ENCODE data around the gene SHC2.

The SHC2 gene

GRCh38 chr19:474126-475078 is 13.6 kb upstream of the SHC2 start:
- no peak overlapping the region for H3K4me3 ChIP-seq (ENCODE audit: low read depth, low read length)
- TF ChIP-seq, protein P1, sequence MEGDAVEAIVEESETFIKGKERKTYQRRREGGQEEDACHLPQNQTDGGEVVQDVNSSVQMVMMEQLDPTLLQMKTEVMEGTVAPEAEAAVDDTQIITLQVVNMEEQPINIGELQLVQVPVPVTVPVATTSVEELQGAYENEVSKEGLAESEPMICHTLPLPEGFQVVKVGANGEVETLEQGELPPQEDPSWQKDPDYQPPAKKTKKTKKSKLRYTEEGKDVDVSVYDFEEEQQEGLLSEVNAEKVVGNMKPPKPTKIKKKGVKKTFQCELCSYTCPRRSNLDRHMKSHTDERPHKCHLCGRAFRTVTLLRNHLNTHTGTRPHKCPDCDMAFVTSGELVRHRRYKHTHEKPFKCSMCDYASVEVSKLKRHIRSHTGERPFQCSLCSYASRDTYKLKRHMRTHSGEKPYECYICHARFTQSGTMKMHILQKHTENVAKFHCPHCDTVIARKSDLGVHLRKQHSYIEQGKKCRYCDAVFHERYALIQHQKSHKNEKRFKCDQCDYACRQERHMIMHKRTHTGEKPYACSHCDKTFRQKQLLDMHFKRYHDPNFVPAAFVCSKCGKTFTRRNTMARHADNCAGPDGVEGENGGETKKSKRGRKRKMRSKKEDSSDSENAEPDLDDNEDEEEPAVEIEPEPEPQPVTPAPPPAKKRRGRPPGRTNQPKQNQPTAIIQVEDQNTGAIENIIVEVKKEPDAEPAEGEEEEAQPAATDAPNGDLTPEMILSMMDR (IDR thresholded peaks at IDR 0.05; ENCODE audit: borderline replicate concordance, insufficient read depth, low read depth, low read length): no peak

DNA sequence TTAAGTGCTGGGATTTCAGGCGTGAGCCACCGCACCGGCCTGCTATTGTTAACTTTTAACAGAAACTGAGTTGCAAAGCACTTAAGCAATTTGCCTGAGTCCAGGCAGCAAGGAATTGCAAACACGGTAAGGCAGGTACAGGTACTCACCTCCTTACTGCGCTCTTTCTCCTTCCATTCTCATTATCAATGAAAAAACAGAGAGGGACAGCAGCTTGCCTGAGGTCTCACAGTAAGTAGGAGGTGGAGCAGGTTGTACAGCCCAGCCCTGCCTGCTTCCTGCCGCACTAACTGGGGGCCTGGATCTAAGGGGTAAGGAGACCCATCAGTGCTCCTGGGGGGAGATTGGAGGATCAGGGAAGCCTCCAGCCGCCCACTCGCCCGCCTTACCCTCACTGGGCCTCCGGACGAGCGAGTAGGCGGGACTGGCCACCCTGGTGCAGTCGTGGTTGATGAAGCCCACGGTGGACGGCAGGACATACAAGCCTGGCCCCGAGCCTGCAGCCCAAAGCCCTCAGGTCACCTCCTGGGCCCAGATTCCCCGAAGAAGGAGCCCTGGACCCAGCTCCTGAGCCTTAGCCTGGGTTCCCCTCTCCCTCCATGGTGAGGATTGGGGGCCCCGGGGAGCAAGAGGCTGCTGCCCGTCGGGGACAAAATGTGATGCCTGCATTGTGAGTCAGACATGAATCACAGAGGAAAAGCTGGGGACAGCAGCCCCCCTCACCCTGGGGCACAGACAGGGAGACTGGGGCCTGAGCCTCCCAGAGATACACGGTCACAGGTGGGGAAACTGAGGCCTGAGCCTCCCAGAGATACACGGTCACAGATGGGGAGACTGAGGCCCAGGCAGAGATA is 11.4 kb upstream of the SHC2 start:
- no peak overlapping the region for H3K4me3 ChIP-seq (ENCODE audit: low read depth, low read length)
- TF ChIP-seq, protein P1 (IDR thresholded peaks at IDR 0.05; ENCODE audit: borderline replicate concordance, insufficient read depth, low read depth, low read length): no peak

DNA sequence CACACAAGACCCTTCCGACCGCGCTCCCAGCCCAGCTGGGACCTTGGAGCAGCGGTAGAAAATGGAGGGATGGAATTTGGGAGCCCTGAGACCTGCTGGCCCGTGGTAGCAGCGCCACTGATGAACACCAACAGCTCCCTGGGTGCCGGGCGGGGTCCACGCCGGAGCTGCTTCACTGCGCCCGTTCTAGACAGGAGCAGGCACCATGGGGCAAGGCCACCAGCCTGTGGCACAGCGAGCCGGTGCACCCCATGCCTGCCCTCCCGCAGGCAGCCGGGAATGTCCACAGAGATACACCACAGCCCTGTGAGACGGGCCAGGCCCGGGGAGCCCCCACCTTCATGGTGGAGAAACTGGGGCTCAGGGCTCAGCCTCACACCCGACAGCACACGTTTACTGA is 9.9 kb upstream of the SHC2 start:
- TF ChIP-seq, protein P1 (IDR thresholded peaks at IDR 0.05; ENCODE audit: borderline replicate concordance, insufficient read depth, low read depth, low read length): no peak
- H3K4me3 ChIP-seq (ENCODE audit: low read depth, low read length): no peak overlapping the region

- no peak overlapping the region for H3K4me3 ChIP-seq (ENCODE audit: low read depth, low read length)
- TF ChIP-seq, protein P1 (IDR thresholded peaks at IDR 0.05; ENCODE audit: borderline replicate concordance, insufficient read depth, low read depth, low read length): no peak
Observed at GRCh38 chr19:469833-470232, 9.0 kb upstream of the SHC2 start.

GRCh38 chr19:468587-469256 is 7.9 kb upstream of the SHC2 start:
- H3K4me3 ChIP-seq (ENCODE audit: low read depth, low read length): no peak overlapping the region
- TF ChIP-seq, protein P1 (IDR thresholded peaks at IDR 0.05; ENCODE audit: borderline replicate concordance, insufficient read depth, low read depth, low read length): no peak

GRCh38 chr19:467554-467953 is 6.7 kb upstream of the SHC2 start:
- H3K4me3 ChIP-seq (ENCODE audit: low read depth, low read length): no peak overlapping the region
- TF ChIP-seq, protein P1 (IDR thresholded peaks at IDR 0.05; ENCODE audit: borderline replicate concordance, insufficient read depth, low read depth, low read length): no peak

All from GM12875 (cell line).